HG02870 (cell line): ENCODE data around the gene ERBB4.
"Not testable (repeated sequence)": the region's sequence is repeated elsewhere in the genome, so short reads cannot be mapped to it uniquely, and the experiment has no call there.

Experiments
- ATAC-seq: cut with Tn5 transposase; IDR thresholded peaks from one replicate; pipeline ENCODE4 v1.9.1; 2021; ENCODE audit warnings: mild to moderate bottlenecking, moderate library complexity; ENCODE audit not compliant: unreplicated experiment

The ERBB4 gene

GRCh38 chr2:212157012-212157411 is 381.6 kb downstream of the ERBB4 start:
- no peak for ATAC-seq

GRCh38 chr2:212156088-212156487 is 382.5 kb downstream of the ERBB4 start:
- no peak for ATAC-seq

GRCh38 chr2:212154477-212154878 is 384.1 kb downstream of the ERBB4 start:
- ATAC-seq = no peak

- no peak for ATAC-seq
These were observed 384.7 kb downstream of the ERBB4 start for GRCh38 chr2:212153923-212154322.

- ATAC-seq = no peak
These were observed 390.6 kb downstream of the ERBB4 start for GRCh38 chr2:212147921-212148513.

- ATAC-seq = no peak
These were observed 392.2 kb downstream of the ERBB4 start for GRCh38 chr2:212146416-212146815.

- no peak for ATAC-seq
These were observed 393.5 kb downstream of the ERBB4 start for GRCh38 chr2:212145121-212145520.

- no peak for ATAC-seq
These were observed 396.0 kb downstream of the ERBB4 start for GRCh38 chr2:212142631-212143030.

GRCh38 chr2:212141499-212141898 is 397.1 kb downstream of the ERBB4 start:
- no peak for ATAC-seq

GRCh38 chr2:212136216-212136795 is 402.3 kb downstream of the ERBB4 start:
- no peak for ATAC-seq

- ATAC-seq = no peak
These were observed 402.9 kb downstream of the ERBB4 start for GRCh38 chr2:212135739-212136138.

- no peak for ATAC-seq
These were observed 405.3 kb downstream of the ERBB4 start for GRCh38 chr2:212133337-212133736.

- ATAC-seq = no peak
These were observed 414.0 kb downstream of the ERBB4 start for GRCh38 chr2:212124598-212124997.

GRCh38 chr2:212119591-212119990 is 419.0 kb downstream of the ERBB4 start:
- no peak for ATAC-seq

GRCh38 chr2:212117926-212118325 is 420.7 kb downstream of the ERBB4 start:
- ATAC-seq = no peak

- no peak for ATAC-seq
These were observed 424.1 kb downstream of the ERBB4 start for GRCh38 chr2:212114489-212114888.

- no peak for ATAC-seq
These were observed 426.2 kb downstream of the ERBB4 start for GRCh38 chr2:212112401-212112800.

- no peak for ATAC-seq
These were observed 428.6 kb downstream of the ERBB4 start for GRCh38 chr2:212109792-212110680.

- no peak for ATAC-seq
These were observed 429.4 kb downstream of the ERBB4 start for GRCh38 chr2:212109217-212109616.

- ATAC-seq = no peak
These were observed 430.6 kb downstream of the ERBB4 start for GRCh38 chr2:212107989-212108388.

GRCh38 chr2:212107014-212107413 is 431.6 kb downstream of the ERBB4 start:
- ATAC-seq = no peak

GRCh38 chr2:212106536-212106935 is 432.1 kb downstream of the ERBB4 start:
- not testable (repeated sequence) for ATAC-seq
